Measurements from ENCODE around the gene RCSD1.
A peak's percentile ranks its signal among the peaks of the same experiment; 100 is the strongest.

RCSD1 gene

GRCh38 chr1:167628741-167629515, 1.1 kb upstream of the RCSD1 start:
- Histone ChIP-seq H3K79me1 (ENCODE audit: low read depth, low read length) (no peaks in the 10 kb centered on the region), H3K9ac (ENCODE audit: low read depth, low read length, poor library complexity) (no peak overlapping the region)

GRCh38 chr1:167630568-167631385, 745 bp downstream of the RCSD1 start:
- H2BK12ac ChIP-seq (ENCODE audit: low read length), result no peak overlapping the region
- H3K36me3 ChIP-seq (replicated peaks in 1 of 2; ENCODE audit: control insufficient read depth in 2 of 2, insufficient read depth in 2 of 2, low read length in 2 of 2), result no peaks in the 10 kb centered on the region
- H3K4me3 ChIP-seq (ENCODE audit: low read length in 2 of 2), result peak overlapping the region; percentile 33 to 77
- H3K27me3 ChIP-seq (ENCODE audit: control insufficient read depth in 3 of 3, insufficient read depth in 3 of 3, low read depth in 1 of 3, low read length in 3 of 3), result peaks cover 2 to 81% (median 37%) of the 10 kb centered on the region in 3 experiments
- no peak overlapping the region for H3K4ac ChIP-seq (ENCODE audit: low read length)
- DNase-seq (ENCODE audit: low spot score), result no peak
- peaks cover 0 to 8% of the 10 kb centered on the region in 2 donors for H3K4me1 ChIP-seq (ENCODE audit: control insufficient read depth in 2 of 2, insufficient read depth in 1 of 2, low read depth in 1 of 2, low read length in 2 of 2)
- WGBS, 2 donors (ENCODE audit: extremely low coverage in 2 of 2, insufficient read length in 2 of 2, insufficient replicate concordance in 1 of 2), result no CpG with 5 or more reads among the region's 16 CpGs
- H3K4me2 ChIP-seq (ENCODE audit: insufficient read depth, low read length, poor library complexity, severe bottlenecking), result peak overlapping the region; percentile 85
- H3K18ac ChIP-seq (ENCODE audit: low read length), result peak overlapping the region; percentile 89
- H4K91ac ChIP-seq (ENCODE audit: low read depth, low read length, poor library complexity), result no peak overlapping the region
- no peak overlapping the region for H3K27ac ChIP-seq (replicated peaks; ENCODE audit: low read length)
- peaks cover 0 to 10% of the 10 kb centered on the region in 2 donors for H3K9me3 ChIP-seq (replicated peaks in 1 of 2; ENCODE audit: control insufficient read depth in 2 of 2, insufficient read depth in 1 of 2, low read depth in 1 of 2, low read length in 2 of 2)
- H3K23ac ChIP-seq (ENCODE audit: low read depth, low read length, poor library complexity), result peak overlapping the region; percentile 25
- H2BK15ac ChIP-seq (ENCODE audit: low read length), result no peak overlapping the region
- no peak overlapping the region for H2BK120ac ChIP-seq (ENCODE audit: low read depth, low read length)
- peak overlapping the region; percentile 79 for H2BK5ac ChIP-seq (ENCODE audit: low read length)
- H3K14ac ChIP-seq (ENCODE audit: low read length), result peak overlapping the region; percentile 48
- no peak overlapping the region for H4K8ac ChIP-seq (ENCODE audit: low read depth, low read length)
- no peaks in the 10 kb centered on the region for H3K79me1 ChIP-seq (ENCODE audit: low read depth, low read length)
- H2AK5ac ChIP-seq (ENCODE audit: low read depth, low read length), result no peak overlapping the region
- peak overlapping the region; percentile 80 for H2AFZ ChIP-seq (ENCODE audit: low read length)
- H3K9ac ChIP-seq (ENCODE audit: low read depth, low read length, poor library complexity), result no peak overlapping the region

More at GRCh38 chr1:167628741-167629515, 1.1 kb upstream of the RCSD1 start:
- Histone ChIP-seq H3K4me1 (ENCODE audit: control insufficient read depth in 2 of 2, insufficient read depth in 1 of 2, low read depth in 1 of 2, low read length in 2 of 2) (peaks cover 0 to 2% of the 10 kb centered on the region in 2 donors), H2AFZ (ENCODE audit: low read length) (no peak overlapping the region), H4K8ac (ENCODE audit: low read depth, low read length) (no peak overlapping the region), H3K4ac (ENCODE audit: low read length) (no peak overlapping the region), H3K36me3 (replicated peaks in 1 of 2; ENCODE audit: control insufficient read depth in 2 of 2, insufficient read depth in 2 of 2, low read length in 2 of 2) (no peaks in the 10 kb centered on the region), H3K27me3 (ENCODE audit: control insufficient read depth in 3 of 3, insufficient read depth in 3 of 3, low read depth in 1 of 3, low read length in 3 of 3) (peaks cover 2 to 63% (median 37%) of the 10 kb centered on the region in 3 experiments), H3K4me2 (ENCODE audit: insufficient read depth, low read length, poor library complexity, severe bottlenecking) (no peak overlapping the region), H2BK12ac (ENCODE audit: low read length) (no peak overlapping the region), H2BK5ac (ENCODE audit: low read length) (no peak overlapping the region), H3K14ac (ENCODE audit: low read length) (no peak overlapping the region), H2BK120ac (ENCODE audit: low read depth, low read length) (no peak overlapping the region), H2AK5ac (ENCODE audit: low read depth, low read length) (no peak overlapping the region), H3K4me3 (ENCODE audit: low read length in 2 of 2) (no peak overlapping the region), H3K27ac (replicated peaks; ENCODE audit: low read length) (no peak overlapping the region), H2BK15ac (ENCODE audit: low read length) (no peak overlapping the region), H3K9me3 (replicated peaks in 1 of 2; ENCODE audit: control insufficient read depth in 2 of 2, insufficient read depth in 1 of 2, low read depth in 1 of 2, low read length in 2 of 2) (peaks cover 0 to 10% of the 10 kb centered on the region in 2 donors), H3K18ac (ENCODE audit: low read length) (no peak overlapping the region), H3K23ac (ENCODE audit: low read depth, low read length, poor library complexity) (no peak overlapping the region), H4K91ac (ENCODE audit: low read depth, low read length, poor library complexity) (no peak overlapping the region)
- no CpG with 5 or more reads among the region's 12 CpGs for WGBS, 2 donors (ENCODE audit: extremely low coverage in 2 of 2, insufficient read length in 2 of 2, insufficient replicate concordance in 1 of 2)
- DNase-seq (ENCODE audit: low spot score), result no peak

- no peak for DNase-seq (ENCODE audit: low spot score)
- Histone ChIP-seq H2AFZ (ENCODE audit: low read length) (no peak overlapping the region), H4K91ac (ENCODE audit: low read depth, low read length, poor library complexity) (no peak overlapping the region), H3K14ac (ENCODE audit: low read length) (no peak overlapping the region), H2BK5ac (ENCODE audit: low read length) (no peak overlapping the region), H3K9me3 (replicated peaks in 1 of 2; ENCODE audit: control insufficient read depth in 2 of 2, insufficient read depth in 1 of 2, low read depth in 1 of 2, low read length in 2 of 2) (peaks cover 0 to 10% of the 10 kb centered on the region in 2 donors), H3K23ac (ENCODE audit: low read depth, low read length, poor library complexity) (no peak overlapping the region), H2BK120ac (ENCODE audit: low read depth, low read length) (no peak overlapping the region), H2AK5ac (ENCODE audit: low read depth, low read length) (no peak overlapping the region), H3K36me3 (replicated peaks in 1 of 2; ENCODE audit: control insufficient read depth in 2 of 2, insufficient read depth in 2 of 2, low read length in 2 of 2) (no peaks in the 10 kb centered on the region), H3K4me2 (ENCODE audit: insufficient read depth, low read length, poor library complexity, severe bottlenecking) (no peak overlapping the region), H3K9ac (ENCODE audit: low read depth, low read length, poor library complexity) (no peak overlapping the region), H3K4me3 (ENCODE audit: low read length in 2 of 2) (no peak overlapping the region), H3K4ac (ENCODE audit: low read length) (no peak overlapping the region), H4K8ac (ENCODE audit: low read depth, low read length) (no peak overlapping the region), H3K27ac (replicated peaks; ENCODE audit: low read length) (no peak overlapping the region), H3K79me1 (ENCODE audit: low read depth, low read length) (no peaks in the 10 kb centered on the region), H3K4me1 (ENCODE audit: control insufficient read depth in 2 of 2, insufficient read depth in 1 of 2, low read depth in 1 of 2, low read length in 2 of 2) (peaks cover 0 to 9% of the 10 kb centered on the region in 2 donors), H3K27me3 (ENCODE audit: control insufficient read depth in 3 of 3, insufficient read depth in 3 of 3, low read depth in 1 of 3, low read length in 3 of 3) (peaks cover 2 to 88% (median 37%) of the 10 kb centered on the region in 3 experiments), H3K18ac (ENCODE audit: low read length) (no peak overlapping the region), H2BK12ac (ENCODE audit: low read length) (no peak overlapping the region), H2BK15ac (ENCODE audit: low read length) (no peak overlapping the region)
- no CpG with 5 or more reads among the region's 3 CpGs for WGBS, 2 donors (ENCODE audit: extremely low coverage in 2 of 2, insufficient read length in 2 of 2, insufficient replicate concordance in 1 of 2)
Measured at GRCh38 chr1:167631386-167631935, 1.4 kb downstream of the RCSD1 start.
